ELR (cell line): ENCODE data around the gene ENPP6.

Source experiments
- DNase-seq: peaks from one replicate; pipeline ENCODE4 v3.0.0-alpha.2; 2015; ENCODE audit warnings: low read depth

Gene ENPP6

DNA sequence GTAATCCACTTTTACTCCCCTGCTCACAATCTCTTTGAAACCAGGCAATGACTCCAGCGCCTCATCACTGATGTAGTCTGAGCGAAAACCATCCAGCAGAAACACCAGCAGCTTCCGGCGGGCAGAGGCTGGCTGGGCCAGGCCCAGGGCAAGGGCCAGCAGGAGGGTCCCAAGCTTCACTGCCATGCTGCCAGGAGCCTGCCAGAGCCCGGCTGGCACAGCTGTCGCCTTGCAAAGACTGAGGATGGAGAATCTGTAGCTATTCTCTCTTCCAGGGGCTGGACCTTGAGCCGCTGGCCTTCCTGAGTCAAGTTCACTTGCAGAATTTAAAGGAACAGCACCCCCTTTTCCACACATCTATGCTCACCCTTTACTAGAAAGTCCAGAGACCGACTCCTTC lies at the start of gene ENPP6:
TSS of gene ENPP6 (minus strand) at position 240 of the 400 bp plus-strand sequence. CDS start at position 186, 54 bp downstream.
- DNase-seq = no peak

DNA sequence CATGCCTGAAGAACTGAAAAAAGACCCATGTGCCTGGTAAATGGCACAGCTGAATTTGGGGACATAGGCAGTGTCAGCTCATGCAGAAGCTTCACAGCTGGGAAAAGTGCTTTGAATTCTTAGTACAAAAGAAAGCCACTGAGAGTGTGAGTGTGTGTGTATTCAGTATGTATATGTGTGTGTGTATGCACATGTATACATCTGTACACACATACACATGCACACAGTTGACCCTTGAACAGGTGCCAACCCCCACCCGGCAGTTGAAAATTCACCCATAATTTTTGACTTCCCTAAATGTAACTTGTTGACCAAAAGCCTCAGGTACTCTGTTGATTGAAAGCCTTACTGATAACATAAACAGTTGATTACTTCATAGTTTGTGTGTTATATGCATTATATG lies 49.5 kb upstream of the ENPP6 start:
- no peak for DNase-seq

DNA sequence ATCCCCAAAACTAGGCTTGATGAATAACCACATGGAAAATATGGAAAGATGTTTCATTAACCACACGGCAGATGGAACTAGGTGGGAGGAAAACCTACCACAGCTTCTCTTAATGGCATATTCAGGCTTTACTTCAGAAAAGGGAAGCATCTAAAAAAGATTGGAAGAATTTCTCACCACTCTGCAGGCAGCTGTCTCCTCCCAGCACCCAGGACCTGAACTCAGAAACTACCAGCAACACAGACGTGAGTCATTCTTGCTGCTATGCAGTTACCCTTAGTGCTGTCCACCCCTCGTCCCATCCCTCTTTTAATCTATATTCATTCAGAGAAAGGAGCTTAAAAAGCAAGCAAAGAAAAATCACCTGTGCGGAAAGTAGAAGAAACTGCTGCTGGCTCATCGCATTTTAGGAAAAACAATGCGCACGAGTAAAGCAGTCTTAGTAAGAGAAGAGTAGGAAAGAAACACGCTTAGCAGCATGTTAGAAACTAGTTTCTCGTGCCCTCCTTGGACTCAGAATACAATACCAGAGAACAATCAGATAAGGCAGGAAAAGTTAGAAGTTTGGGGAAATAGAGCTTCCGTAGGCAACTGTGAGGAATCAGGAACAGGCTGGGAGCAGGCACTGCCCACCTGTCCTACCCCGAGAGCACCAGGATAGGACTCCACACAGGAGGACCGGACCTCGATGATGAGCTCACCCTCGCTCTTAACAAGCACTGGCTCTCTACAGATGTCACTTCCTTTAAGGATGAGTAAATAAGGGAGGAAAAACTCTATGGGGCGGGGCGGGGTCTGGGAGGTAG lies 48.1 kb upstream of the ENPP6 start:
- peak; percentile 68 for DNase-seq

DNA sequence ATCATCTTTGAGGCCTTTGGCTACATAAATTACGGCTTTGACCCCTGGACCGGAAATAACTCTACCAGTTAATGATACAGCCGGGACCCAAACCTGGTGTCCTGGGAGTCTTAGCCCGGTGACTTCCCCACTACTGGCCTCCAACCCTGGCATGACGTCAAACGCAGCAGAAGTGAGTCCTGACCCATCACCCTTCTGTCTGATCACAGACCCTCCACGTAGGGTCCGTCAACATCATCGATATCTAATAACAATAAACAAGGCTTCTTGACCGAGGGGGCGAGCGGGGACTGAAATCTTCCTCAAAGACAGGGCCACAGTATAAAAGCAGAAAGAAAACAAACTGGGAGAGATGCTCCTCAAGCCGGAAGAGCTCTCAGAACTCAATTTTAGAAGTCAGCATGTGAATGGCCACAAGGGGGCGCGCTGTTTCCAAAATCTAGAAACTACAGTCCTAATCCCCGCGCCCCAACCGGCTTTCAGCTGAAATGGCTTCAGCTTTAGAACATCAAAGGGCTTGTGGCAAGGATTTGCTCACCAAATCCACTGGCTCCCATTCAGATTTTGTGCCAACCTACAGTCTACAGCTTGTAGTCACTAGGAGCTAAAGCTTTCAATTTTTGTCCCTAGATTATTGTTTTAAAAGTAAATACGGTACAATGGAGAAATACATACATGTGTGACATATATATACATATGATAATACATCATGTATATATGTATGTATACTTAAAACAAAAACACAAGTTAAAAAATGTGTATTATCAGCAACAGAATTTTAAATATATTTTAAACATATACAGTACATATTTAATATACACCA lies 46.4 kb upstream of the ENPP6 start:
- DNase-seq = peak; percentile 93

DNA sequence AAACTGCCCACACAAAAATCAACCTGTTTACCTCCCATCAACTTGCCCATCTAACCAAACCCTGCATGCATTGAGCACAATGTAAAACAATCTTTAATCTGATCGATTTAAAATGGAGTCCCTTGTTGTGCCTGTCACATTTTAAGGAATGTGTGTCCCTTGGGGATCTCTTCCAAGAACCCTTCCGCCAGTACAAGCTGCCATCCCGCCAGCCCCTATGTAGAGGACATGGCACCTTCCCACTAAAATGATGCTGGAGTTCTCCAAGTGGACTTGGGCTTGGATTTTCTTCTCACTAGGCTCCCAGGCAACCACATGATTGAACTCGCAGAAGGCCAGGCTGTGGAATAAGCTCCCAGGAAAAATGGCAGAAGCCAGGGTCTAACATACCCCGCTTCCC lies 45.8 kb upstream of the ENPP6 start:
- no peak for DNase-seq

DNA sequence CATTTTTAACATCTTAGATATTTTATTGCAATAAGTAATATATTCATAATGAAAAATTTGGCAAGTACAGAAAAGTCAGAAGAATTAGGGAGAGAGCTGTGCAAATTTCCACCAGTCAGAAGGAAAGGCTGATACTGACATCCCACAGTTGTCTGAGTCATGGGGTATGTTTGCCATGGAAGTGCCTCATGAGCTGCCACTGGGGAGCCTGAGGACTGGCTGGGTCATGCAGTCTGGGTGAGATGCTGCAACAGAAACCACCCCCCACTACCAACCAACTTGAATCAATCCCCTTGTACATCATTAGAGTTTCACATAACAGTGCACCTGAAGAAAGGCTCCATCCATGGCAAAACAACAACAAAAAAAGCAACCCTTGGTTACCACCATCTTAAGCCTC lies 45.2 kb upstream of the ENPP6 start:
- DNase-seq = peak; percentile 47

DNA sequence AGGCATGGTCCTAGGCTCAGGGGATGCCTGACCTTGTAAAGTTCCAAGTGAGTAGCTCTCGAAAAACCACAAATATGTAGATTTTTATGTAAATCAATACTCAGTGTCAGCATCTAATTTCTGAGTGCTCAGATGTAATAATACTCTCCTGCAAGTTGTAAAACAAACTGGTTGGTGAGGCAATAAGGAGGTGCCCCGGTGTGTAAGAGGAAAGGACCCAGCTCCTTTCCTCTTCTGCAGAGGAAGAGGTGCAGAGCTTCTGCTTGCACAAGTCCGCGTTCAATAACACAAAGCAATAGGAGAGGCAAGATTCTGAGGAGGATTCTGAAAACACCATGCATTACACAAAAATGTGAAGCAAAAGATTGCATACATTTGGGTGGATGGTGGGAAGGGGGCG lies 43.6 kb upstream of the ENPP6 start:
- no peak for DNase-seq

DNA sequence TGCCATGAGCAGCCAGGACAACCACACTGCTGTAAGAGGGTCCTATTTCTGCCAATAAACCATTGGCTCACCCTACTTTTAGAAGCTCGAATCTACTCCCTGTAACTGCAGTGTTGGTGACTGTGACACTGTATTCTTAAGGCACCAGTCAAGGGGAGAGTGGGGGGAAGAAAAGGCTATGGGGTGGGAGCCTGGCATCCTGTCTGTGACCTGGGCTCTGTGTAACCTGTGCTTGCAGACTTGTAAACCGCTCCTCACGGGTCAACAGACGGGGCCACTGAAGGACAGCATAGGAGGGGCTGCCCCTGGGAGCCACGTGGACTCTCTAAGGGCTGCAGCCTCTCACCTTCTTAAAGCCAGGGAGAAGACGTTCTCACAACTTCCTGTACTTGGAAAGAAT lies 42.2 kb upstream of the ENPP6 start:
- no peak for DNase-seq

DNA sequence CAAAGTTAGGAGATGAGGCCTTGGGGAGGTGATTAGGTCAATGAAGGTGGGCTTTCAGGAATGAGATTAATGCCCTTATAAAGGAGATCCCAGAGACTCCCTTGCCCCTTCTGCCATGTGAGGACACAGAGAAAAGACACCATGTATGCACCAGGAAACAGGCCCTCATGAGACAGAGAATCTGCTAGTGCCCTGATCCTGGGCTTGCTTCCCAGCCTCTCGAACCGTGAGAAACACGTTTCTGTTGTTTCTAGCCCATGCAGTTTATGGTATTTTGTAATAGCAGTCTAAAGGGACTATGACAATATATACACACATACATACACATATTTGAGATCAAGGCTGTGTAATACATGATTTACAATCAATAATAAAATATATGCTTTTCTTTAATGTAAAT lies 41.4 kb upstream of the ENPP6 start:
- DNase-seq = no peak

DNA sequence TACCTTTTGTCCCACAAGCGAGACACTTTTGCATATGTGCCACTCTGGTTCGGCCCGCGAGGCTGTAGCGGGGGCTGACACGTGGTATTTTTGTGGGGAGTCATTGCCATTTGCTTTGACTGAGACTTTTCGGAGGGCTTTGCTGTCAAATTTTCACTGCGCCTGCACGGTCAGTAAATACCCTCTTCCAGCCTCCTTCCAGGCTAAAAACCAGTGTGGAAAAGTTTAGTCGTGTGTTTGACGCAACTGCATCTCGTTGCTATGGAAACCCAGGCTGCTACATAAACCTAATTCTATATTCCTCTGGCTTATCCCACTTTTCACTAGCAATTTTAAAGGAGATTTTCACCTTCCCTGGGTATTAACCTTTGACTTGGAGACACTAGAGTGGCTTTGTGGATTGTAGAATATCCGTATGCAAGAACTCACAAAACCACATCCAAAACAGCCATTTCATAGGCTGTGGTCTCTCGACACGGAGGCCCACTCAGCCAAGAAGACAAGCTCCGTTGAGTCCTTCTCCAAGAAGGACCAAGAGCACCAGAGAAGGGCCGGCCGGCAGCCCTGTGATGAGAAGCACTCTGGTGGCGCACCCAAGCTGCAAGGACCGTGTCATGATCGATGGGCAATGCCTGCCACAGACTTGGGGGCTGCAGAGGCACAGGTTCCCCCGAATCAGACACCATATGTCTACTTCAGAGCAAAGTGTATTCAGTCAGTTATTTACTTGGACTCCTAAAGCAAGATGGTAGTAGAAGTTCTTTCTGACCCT lies 38.4 kb upstream of the ENPP6 start:
- no peak for DNase-seq

DNA sequence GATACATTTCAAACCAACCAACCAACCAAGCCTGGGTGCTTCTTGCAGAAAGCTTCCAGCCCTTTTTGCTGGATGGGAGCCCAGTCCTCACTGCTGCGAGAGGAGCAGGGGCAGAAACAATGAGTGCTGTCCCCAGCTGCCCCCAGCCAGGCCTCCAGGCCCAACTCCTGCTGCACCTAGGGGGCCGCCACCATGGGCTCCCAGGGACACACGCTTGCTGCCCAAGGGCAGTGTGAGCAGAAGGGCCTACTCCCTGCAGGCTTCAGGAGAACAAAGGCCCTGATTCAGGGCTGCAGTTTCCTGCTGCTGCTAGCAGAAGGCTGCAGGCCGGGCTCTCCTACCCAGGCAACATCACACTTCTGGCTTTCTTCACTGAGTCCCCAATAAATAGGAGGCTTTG lies 37.7 kb upstream of the ENPP6 start:
- DNase-seq = no peak

DNA sequence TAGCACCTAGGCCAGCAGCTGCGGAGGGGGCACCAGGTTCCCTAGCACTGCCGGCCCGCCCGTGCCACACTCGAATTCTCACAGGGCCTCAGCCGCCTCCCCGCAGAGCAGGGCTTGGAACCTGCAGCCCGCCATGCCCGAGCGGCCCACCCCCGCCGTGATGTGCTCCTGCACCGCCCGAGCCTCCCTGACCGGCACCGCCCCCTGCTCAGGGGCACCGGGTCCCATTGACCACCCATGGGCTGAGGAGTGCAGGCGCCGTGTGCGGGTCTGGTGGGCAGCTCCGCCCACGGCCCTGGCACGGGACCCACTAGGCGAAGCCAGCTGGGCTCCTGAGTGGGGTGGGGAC lies 35.4 kb upstream of the ENPP6 start:
- no peak for DNase-seq

DNA sequence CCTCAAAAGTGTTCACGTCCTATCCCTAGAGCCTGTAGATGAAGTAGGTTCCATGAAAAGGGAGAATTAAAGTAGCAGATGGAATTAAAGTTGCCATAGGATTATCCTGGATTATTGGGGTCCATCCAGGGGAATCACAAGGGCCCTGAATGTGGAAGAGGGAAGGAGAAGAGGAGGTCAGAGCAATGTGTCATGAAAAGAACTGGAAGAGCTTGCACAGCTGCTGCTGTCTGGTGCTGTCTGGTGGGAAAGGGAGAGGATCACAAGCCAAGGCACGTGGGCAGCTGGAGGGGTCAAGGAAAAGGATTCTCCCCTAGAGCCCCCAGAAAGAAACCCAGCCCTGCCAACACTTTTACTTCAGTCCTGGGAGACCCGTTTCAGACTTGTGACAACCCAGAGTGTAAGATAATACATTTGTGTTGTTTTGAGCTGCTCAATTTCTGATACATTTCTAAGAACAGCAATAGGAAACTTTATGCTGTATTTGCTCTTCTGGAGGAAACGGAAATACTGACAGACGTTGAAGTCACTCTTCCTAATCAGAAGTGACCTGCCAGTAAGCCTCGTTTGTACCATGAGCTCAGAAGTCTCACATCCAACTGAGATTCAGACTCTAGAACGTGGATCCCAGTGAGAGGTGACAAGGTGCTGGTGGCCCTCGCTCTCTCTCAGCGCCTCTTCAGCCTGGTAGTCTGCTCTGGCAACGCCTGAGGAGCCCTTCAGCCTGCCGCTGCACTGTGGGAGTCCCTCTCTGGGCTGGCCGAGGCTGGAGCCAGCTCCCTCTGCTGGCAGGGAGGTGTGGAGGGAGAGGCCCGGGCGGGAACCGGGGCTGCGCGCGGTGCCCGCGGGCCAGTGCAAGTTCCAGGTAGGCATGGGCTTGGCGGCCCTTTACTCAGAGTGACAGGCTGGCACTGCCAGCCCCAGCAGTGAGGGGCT lies 34.7 kb upstream of the ENPP6 start:
- no peak for DNase-seq

DNA sequence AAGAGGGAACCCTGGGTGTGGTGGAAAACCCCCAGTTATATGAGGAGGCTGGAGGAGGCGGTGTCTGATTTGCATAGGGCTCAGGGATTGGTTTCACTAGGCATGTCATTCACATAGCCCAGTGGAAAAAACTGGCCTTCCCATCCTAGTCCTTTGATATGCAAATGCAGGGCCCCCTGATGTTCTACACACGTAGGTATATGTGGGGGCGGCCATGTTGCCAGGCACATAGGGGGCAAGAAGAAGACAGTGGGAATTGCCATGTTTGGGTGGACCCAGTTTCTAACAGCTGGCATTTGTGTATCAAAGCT lies 34.0 kb upstream of the ENPP6 start:
- no peak for DNase-seq

DNA sequence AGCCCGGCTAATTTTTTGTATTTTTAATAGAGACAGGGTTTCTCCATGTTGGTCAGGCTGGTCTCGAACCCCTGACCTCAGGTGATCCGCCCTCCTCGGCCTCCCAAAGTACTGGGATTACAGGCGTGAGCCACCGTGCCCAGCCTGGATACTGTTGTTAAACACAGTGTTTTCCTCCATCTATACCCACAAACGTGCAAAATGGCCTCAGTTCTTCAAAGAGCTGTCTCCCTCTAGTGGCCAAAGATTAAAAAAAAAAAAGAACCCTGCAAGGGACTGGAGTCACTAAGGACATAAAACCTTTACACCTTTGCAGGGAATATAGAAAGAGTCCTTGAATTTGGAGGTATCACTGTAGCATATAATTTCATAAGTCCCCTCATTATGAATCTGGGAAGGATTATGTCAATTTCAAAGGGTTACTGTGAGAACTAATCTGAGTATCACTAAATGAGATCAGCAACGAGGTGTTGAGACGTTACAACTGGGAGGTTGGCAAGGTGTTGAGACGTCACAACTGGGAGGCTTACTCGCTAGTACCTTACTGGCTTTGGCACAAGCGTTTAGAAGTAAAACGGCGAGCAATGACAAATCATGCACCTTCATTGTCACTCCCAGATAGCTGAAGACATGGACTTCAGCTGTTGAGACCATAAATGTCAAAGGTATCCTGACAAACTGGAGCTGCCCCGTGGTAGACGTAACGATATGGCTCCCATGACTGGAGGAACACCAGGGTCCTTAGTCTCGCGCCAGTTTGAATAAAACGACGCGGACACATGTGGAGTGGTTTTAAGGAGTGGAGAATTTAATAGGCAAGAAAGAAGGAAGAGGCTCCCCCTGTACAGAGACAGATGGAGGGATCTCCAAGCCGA lies 33.4 kb upstream of the ENPP6 start:
- peak; percentile 74 for DNase-seq

DNA sequence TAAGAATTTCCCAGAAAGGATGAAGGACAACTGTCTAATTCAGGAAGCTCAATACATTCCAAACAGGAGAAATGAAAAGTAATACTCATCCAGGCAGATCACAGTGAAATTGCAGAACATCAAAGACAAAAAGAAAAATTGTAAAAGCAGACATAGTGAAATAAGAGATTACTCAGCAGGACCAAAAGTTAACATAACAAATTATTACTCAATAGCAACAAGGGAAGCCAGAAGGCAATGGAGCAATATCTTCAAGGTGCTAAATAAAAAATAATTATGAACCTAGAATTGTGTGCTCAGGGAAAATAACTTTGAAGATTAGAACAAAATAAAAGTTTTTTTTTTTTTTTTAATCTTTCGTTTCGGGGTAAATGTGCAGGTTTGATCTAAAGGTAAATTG lies 30.5 kb upstream of the ENPP6 start:
- DNase-seq = no peak

DNA sequence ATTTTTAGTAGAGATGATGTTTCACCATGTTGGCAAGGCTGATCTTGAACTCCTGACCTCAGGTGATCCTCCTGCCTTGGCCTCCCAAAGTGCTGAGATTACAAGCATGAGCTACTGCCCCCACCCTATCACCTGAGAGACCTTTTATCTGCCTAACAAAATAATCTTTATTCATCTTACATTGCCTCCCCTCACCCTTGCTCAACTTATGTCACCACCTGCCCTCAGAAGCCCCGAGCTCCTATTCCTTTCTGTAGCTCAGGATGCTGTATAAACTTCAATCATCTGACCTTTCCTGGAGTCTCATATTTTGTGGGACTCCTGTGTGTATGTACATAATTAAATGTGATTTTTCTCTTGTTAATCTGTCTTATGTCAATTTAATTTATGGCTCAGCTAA lies 29.7 kb upstream of the ENPP6 start:
- no peak for DNase-seq

DNA sequence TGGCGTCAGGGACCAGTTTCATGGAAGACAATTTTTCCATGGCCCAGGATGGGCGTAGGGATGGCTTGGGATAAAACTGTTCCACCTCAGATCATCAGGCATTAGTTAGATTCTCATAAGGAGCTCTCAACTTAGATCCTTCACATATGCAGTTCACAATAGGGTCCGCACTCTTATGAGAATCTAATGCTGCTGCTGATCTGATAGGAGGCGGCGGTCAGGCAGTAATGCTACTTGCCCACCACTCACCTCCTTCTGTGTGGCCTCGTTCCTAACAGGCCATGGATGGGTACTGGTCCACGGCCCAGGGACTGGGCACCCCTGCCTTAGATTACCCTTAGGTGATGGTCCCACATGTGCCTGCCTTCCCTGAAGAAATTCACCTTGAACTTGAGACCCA lies 28.8 kb upstream of the ENPP6 start:
- DNase-seq = no peak

DNA sequence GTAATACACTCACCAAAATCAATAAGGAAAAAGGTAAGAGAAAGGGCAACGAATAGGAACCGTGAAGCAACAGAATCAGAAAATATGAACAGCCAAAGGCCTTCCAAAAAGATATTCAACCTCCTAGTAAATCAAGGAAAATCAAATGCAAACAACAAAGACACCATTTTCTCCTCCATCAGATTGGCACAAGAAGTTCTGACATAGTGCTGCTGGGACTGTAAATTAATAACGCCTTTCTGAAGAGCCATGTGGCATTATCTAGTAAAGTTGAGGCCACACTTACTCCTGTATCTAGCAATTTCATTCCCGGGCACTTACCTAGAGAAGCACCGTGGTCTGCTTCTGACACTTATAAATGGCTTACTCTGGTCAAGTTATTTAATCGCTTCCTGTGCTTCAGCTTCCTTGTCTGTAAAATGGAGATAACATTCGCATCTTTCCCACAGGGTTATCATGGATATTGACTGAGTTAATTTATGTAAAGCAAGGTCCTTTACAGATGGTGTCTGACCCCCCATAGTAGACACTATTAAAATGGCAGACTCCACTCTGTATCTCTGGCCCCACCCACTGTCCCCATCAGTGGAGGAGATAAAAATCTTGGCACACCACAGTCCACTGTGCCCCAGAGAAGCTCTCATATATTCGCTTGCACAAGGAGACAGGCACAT lies 20.5 kb upstream of the ENPP6 start:
- DNase-seq = no peak

DNA sequence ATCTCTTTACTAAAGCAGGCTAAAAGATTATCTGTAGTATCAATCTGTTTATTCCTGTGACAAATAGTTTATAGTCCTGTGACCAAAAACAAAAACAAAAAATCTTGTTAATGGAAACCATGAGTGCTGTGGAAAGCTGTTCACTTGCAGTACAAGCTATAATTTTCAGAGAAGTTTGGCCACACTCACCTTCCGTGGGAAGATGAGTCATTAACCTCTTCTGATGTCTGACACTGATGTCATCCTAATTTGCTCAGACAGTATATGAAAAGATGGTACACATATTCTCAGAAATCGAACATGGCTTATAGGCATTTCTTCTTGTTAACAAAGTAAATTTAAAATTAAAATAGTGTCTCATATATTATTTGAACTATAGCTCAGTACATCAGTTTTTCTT lies 19.9 kb upstream of the ENPP6 start:
- DNase-seq = no peak
